GM21390 (cell line): ENCODE results near the gene AGBL1.
"Not testable (repeated sequence)": the region's sequence is repeated elsewhere in the genome, so short reads cannot be mapped to it uniquely, and the experiment has no call there.

Source experiments
- ATAC-seq: cut with Tn5 transposase; IDR thresholded peaks from one replicate; pipeline ENCODE4 v1.9.1; 2021; ENCODE audit not compliant: unreplicated experiment

Gene AGBL1

DNA sequence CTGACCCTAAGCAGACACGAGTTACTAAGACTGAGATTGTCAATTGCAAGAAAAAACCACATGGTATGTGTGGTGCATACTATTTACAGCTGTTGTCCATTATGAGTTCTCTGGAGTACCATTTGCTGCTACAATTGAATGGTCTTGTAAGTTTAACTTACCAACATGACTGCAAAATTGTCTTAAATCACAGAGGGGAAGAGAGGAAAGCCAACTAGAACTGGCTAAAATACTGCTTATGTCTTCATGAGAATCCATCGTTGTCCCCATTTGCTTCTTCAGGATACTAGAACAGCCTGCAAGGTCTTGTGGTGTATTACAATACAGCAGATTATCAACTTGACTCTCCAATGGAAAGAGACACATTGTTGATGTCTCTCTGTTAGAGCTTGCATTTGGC is 313.2 kb downstream of the AGBL1 start:
- ATAC-seq, result no peak

- ATAC-seq, result no peak
Observed at GRCh38 chr15:86394866-86395265, 315.2 kb downstream of the AGBL1 start.

DNA sequence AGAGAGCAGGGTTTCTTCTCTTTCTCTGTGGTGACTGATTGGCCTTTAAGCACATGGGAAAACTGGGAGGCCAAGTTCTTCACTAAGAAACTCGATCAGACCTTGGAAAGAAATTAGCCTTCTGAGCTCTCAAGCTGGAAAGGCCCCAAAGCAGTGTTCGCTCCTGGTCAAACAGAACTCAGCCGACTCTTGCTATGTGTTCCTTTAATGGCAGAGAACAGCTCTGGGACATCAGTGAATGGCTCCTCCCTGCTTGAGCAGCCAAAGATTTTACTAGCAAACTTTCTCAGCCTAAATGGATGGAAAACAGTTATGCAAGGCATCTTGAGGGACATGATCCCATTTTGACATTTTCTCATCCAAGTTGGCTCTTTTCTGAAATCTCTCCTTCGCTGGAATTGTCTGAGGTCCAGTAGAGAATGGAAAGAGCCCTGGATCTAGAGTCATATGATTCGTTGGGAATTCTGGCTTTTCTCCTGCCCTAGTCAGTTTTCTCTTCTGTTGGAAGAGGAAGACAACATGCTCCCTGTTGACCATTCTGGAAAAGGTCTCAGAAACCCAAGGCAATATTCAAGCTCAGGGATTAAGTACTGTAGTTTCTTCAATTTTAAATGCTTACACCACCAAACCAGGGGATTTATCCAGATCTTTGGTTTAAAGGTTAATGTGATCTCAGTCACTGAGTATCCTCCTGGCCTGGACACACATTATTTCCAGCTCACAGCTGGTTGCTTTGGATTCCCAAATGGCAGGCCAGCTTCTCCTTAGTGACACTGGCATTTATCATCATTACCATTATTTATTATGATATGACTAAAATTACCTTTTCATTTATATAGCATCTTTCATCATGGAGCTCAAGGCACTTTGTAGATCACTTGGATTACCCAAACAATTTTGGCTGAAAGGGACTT is 319.6 kb downstream of the AGBL1 start:
- ATAC-seq, result no peak

GRCh38 chr15:86403221-86403620 is 323.6 kb downstream of the AGBL1 start:
- no peak for ATAC-seq

DNA sequence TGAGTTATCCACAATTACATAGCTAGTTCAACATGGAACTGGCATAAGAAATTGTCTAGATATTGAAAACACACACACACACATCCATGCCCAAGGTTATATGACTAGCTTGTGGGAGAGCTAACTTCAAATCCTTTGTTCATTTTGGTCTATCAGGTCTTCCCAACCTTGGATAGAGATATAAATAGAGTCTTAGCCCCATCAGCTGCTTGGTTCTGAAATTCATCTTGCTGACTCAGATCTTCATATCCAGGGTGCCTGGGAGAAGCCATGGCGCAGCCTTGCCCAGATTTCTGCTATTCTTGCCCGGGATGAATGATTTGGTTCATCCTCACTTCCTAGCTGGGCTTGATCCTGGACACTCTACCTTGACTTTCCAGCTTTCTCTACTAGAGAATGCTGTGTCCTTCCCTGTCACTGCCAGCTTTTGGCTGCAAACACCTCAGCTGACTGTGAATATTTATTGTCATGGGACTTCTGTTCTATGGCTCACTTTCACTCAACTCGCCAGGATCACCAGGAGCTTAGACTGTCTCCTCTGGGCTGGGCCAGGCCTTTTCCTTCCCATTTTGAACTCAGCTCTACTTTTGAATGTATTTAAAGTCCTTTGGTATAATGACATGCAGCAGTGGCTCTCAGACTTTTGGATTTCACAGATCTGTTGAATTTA is 324.4 kb downstream of the AGBL1 start:
- no peak for ATAC-seq

DNA sequence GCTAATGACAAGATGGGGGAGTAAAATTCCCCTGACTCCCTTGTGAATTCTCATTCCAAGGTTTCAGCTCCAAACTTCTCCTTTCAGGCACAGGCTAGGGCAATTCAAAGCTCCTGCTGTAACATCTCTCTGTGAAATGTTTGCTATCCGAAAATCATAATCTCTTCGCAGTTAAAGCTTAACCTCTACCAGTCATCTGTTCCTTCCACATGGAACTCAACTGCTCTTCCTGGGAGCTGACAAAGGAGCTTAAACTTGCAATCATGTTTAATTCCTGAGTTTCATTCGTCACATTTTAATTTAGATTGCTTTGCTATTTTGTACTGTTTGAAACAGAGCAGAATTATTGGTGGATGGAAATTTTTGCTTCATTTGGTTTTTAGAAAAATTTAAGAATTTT is 328.6 kb downstream of the AGBL1 start:
- ATAC-seq, result no peak

- ATAC-seq, result no peak
Observed at GRCh38 chr15:86411916-86412315, 332.2 kb downstream of the AGBL1 start.

DNA sequence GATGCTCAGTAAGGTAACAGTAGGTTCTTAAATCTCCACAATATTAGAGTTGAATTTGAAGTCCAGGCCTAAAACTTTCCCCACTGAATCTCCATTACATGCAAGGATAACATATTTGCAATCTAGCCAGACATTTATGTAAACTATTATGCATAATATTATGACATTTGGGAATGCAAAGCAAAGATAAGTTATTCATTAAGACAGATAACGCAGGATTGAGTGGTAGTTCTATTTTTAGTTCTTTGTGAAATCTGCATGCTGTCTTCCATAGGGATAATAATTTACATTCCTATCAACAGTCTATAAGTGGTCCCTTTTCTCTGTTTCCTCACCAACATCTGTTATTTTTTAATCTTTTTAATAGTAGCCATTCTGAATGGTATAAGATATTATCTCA is 333.5 kb downstream of the AGBL1 start:
- ATAC-seq, result no peak

- no peak for ATAC-seq
Observed at GRCh38 chr15:86425746-86426145, 346.1 kb downstream of the AGBL1 start.

DNA sequence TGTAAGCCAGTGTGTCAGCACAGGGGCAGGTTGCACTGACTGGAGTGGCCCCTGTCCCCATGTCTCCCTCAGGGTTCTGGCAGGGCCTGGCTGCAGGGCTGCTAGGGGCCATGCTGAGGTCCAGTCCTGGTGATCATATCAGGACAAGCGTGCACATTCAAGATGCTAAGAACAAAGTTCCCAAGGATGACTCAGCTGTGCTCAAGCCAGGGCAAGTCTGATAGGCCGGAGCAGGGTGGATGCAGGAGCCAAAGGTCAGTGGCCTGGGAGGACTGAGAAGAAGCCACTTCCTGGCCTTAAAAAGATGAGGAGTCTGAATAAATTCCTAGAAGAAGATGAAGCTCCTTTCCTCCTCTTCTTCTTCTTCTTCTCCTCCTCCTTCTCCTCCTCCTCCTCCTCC is 353.2 kb downstream of the AGBL1 start:
- ATAC-seq, result no peak

GRCh38 chr15:86433983-86434382 is 354.3 kb downstream of the AGBL1 start:
- no peak for ATAC-seq

DNA sequence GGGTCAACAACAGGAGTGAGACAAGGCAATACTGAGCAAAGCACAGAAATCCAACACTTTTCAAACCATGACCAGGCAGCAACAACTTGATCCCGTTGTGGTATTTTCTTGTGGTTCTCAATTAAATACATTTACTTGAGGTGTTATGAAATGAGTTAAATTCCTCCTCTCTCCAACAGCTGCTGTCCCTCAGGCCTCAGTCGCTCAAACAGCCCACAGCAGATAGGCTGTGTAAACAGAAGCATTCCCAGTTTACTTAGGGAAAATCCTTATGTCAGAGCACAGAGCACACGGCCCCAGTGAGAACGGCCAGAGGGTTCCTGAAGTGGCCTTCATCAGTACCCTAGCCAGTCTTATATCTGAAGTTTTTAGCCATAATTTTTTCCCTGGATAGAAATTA is 359.9 kb downstream of the AGBL1 start:
- ATAC-seq, result no peak

GRCh38 chr15:86444527-86444926 is 364.9 kb downstream of the AGBL1 start:
- no peak for ATAC-seq

GRCh38 chr15:86445579-86446252 is 366.0 kb downstream of the AGBL1 start:
- no peak for ATAC-seq

DNA sequence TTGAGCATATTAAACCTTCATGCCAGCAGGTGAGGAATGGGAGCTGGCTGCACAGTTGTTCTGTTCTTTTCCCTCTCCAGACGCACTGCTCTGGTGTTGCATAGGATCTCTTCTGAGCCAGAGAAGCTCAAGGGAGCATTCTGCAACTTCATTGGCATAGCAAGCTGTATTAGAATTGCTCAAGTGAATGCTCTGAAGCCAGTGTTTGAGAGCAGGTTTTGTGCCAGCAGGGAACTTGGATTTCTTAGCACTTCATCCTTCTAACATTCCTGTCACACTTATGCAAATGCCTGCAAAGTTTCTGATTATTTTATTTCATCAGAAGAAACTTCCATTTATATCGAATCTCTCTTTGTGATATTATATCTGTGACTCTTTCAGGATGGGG is 366.6 kb downstream of the AGBL1 start:
- no peak for ATAC-seq

GRCh38 chr15:86465470-86466039 is 385.9 kb downstream of the AGBL1 start:
- not testable (repeated sequence) for ATAC-seq

DNA sequence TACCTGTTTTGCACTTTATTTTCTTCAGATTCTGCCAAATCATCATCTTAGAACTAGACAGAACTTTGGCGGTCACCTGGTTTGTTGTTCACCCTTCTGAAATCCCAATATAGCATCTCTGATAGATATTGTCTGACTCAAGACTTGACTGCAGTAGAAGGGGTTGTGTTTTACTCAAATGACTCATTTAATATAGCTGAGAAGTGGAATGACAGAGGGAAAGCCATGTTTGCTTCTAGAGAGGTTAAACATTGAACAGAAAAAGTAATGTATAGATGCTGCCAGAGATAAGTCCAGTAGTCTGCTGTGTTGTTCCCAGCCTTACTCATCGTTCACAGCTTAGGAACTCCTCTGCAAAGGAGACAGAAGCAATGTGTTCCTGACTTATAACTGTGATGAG is 402.0 kb downstream of the AGBL1 start:
- ATAC-seq, result no peak

DNA sequence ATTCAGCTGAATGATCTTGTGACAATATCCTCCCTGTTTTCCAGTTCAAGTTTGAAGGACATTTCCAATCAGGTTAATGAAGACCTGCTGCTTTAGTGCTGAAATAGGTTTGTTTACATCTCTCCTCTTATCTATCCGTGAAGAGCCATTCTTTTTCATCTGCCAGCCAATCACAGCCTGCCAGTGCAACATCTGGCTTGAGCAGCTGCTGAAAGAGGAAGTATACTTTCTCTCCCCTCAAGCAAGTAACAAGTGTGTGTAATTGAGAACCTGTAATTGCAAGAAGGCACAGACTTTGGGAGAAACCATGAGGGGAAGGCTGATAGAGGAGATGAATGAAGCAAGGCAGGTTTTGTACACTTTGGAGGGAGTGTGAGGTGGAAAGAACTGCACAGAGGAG is 404.3 kb downstream of the AGBL1 start:
- ATAC-seq, result no peak

DNA sequence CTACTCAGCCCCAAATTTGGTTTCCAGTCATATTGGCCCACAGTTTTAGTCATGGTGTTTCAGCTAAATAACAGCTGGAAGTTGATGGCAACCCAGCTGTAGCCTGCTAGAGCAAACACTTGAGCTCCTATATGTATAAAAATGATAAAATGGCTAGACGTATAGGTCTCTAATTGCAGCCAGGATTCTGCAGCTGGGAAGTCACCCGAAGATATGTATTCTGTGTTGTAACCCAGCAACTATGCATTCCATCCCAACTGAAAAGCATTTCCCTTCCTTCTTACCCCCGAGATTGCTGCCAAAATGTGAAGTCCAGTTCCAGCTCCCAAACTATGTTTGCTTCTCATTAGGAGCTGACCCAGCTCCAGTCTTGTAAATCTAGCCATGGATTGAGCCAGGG is 408.4 kb downstream of the AGBL1 start:
- no peak for ATAC-seq

DNA sequence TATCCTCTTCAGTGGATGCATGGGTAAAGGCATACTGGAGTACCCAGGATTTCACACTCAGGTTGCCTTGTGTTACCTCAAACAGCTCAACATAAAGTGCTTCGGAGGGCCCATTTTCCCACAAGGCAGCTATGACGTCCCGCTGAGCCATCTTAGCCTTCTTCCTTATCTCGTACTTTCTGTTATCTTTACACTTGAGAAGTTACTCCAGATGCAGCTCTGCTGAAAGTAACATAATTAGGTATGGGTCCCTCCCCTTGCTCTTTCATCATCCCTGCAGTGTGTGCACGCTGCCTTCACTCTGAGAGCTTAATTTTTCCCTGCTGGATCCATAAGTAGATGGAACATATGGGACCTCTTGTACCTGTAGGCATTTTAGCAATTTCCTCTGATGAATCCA is 410.3 kb downstream of the AGBL1 start:
- no peak for ATAC-seq

DNA sequence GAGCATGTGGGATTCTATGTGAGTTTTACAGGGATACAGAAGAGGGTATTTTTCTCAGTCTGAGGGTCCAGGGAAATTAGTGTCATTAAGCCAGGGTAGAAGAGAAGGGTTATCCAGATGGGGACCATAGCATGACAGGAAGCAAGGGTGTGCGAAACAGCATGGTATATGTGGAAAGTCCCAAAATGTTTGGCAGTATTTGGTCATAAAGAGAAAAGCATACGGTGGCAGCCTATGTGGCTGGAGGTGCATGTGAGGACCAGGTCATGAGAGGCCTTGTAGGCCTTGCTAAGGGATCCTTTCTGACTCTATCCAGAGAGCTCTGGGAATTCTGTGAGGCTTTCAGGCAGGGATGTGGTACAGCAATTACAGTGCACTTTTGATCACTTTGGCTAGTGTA is 411.4 kb downstream of the AGBL1 start:
- ATAC-seq, result no peak

DNA sequence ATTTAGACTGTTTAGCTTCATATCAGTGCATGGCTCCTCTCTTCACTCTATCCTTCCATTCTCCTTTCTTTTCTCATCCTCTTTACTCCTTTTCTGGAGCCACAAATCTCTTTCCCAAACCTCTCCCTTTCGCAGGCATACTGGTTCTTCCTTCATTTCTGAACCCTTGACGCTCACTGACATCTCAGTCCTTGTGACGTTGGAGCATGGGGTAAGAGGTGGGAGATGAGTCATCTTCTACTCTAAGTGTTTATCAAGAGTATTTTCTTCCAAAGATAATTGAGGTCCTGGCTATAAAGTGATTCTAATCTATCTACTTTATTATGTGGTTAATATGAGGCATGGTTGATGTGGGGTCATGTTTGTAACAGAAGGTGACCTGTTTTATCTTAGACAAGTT is 414.2 kb downstream of the AGBL1 start:
- no peak for ATAC-seq
